ENCODE data around the gene INHBC. TPM values are rescaled to one million over a fixed set of nuclear protein-coding genes. Genes with fewer than 3 reads are reported as not detected.
"Not testable (repeated sequence)": the region's sequence is repeated elsewhere in the genome, so short reads cannot be mapped to it uniquely, and the experiment has no call there.

The INHBC gene
- total and polyA plus RNA-seq, 2 donors (not counting 1 experiment from before 2014, with no cell fraction given) = 0.17 to 0.31 TPM

DNA sequence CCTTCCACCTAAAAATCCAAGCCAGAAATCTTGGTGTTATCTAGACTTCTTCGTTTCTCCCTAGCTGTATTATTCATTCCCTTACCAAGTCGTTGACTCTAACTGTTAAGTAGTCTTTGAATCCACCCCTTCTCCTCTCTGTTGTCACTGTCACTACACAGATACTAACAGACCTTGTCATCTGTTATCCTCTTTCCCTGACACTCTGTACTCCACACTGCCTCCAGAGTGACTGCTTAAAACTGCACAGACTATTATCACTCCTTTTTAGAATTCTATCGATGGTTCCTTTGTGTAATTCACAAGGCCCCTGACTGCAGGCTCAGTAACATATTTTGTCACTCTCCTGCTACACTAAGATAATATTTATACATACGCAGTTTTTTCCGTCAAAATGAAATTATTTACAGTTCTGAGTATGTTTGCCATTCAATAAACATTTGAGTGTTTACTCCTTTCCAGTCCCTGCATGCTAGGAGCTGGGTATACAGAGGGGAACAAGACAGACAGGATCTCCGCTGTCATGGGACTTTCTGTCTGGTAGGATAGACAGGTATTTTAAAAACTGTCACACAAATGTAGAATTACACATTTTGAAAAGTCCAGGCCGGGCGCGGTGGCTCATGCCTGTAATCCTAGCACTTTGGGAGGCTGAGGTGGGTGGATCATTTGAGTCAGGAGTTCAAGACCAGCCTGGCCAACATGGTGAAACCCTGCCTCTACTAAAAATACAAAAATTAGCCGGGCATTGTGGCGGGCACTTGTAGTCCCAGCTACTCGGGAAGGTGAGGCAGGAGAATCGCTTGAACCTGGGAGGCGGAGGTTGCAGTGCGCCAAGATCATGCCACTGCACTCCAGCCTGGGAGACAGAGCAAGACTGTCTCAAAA is 57.1 kb downstream of the INHBC start:
- ChIA-PET POLR2A (no interaction called here), CTCF (interaction anchor here (2.0 kb wide), 1 partner anchor 16 kb away, joined by 6 read pairs; no protein-coding TSS in a partner anchor)
- peaks cover 5 to 38% of the 10 kb centered on the region in 2 experiments for H3K36me3 ChIP-seq (replicated peaks in 1 of 2; ENCODE audit: control extremely low read depth in 1 of 2, control insufficient read depth in 1 of 2, extremely low read depth in 1 of 2, insufficient read depth in 2 of 2, low read length in 1 of 2)
- DNase-seq (no peak), ATAC-seq (ENCODE audit: low read depth) (no peak)
- no peak overlapping the region for H3K27ac ChIP-seq (ENCODE audit: low read length in 2 of 2)
- H2AFZ ChIP-seq (ENCODE audit: insufficient read depth, low read depth, low read length, poor library complexity, severe bottlenecking) = no peak overlapping the region
- H3K27me3 ChIP-seq (replicated peaks in 1 of 4; ENCODE audit: control extremely low read depth in 1 of 4, control insufficient read depth in 3 of 4, insufficient read depth in 4 of 4, low read length in 3 of 4) = no peaks in the 10 kb centered on the region
- Mint-ChIP-seq H3K27me3 (no peaks in the 10 kb centered on the region), H3K27ac (no peak overlapping the region), H3K4me1 (peaks cover 25% of the 10 kb centered on the region), H3K9me3 (ENCODE audit: insufficient read depth) (no peaks in the 10 kb centered on the region), H3K4me3 (no peak overlapping the region)
- H3K4me2 ChIP-seq (replicated peaks; ENCODE audit: low read depth, low read length, poor library complexity, severe bottlenecking) = no peak overlapping the region
- no peak overlapping the region for H3K9ac ChIP-seq (ENCODE audit: low read length)
- intact Hi-C loops (cut with micrococcal nuclease) = no loop called here
- no peak for TF ChIP-seq EZH2 (IDR thresholded peaks at IDR 0.05; ENCODE audit: borderline replicate concordance, insufficient read depth, low read depth, low read length, poor library complexity, severe bottlenecking)
- TF ChIP-seq, protein P1, sequence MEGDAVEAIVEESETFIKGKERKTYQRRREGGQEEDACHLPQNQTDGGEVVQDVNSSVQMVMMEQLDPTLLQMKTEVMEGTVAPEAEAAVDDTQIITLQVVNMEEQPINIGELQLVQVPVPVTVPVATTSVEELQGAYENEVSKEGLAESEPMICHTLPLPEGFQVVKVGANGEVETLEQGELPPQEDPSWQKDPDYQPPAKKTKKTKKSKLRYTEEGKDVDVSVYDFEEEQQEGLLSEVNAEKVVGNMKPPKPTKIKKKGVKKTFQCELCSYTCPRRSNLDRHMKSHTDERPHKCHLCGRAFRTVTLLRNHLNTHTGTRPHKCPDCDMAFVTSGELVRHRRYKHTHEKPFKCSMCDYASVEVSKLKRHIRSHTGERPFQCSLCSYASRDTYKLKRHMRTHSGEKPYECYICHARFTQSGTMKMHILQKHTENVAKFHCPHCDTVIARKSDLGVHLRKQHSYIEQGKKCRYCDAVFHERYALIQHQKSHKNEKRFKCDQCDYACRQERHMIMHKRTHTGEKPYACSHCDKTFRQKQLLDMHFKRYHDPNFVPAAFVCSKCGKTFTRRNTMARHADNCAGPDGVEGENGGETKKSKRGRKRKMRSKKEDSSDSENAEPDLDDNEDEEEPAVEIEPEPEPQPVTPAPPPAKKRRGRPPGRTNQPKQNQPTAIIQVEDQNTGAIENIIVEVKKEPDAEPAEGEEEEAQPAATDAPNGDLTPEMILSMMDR (IDR thresholded peaks at IDR 0.05) = peak; percentile 37
- 97% methylated on average over 8 of the region's 15 CpGs for WGBS (ENCODE audit: insufficient coverage)
- no peak overlapping the region for H3K4me3 ChIP-seq (ENCODE audit: control extremely low read depth in 1 of 5, extremely low read depth in 1 of 5, insufficient read depth in 1 of 5, low read depth in 2 of 5, low read length in 4 of 5)
- H4K20me1 ChIP-seq (ENCODE audit: control insufficient read depth, insufficient read depth, low read length, poor library complexity, severe bottlenecking) = peaks cover 5% of the 10 kb centered on the region
- H3K79me2 ChIP-seq (ENCODE audit: control insufficient read depth, insufficient read depth, low read length) = peaks cover 38% of the 10 kb centered on the region
- H3K4me1 ChIP-seq (ENCODE audit: control insufficient read depth in 2 of 2, insufficient read depth in 2 of 2, low read length in 2 of 2) = peaks cover 15 to 20% of the 10 kb centered on the region in 2 donors
- no peaks in the 10 kb centered on the region for H3K9me3 ChIP-seq (ENCODE audit: control extremely low read depth in 1 of 3, control insufficient read depth in 2 of 3, insufficient read depth in 1 of 3, low read length in 2 of 3)

DNA sequence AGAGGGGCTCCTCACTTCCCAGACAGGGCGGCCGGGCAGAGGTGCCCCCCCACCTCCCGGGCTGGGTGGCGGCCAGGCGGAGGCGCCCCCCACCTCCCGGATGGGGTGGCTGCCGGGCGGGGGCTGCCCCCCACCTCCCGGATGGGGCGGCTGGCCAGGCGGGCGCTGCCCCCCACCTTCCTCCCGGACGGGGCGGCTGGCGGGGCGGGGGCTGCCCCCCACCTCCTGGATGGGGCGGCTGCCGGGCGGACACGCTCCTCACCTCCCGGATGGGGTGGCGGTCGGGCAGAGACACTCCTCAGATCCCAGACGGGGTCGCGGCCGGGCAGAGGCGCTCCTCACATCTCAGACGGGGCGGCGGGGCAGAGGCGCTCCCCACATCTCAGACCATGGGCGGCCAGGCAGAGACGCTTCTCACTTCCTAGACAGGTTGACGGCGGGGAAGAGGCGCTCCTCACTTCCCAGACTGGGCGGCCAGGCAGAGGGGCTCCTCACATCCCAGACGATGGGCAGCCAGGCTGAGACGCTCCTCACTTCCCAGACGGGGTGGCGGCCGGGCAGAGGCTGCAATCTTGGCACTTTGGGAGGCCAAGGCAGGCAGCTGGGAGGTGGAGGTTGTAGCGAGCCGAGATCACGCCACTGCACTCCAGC is 60.6 kb downstream of the INHBC start:
- H3K79me2 ChIP-seq (ENCODE audit: control insufficient read depth, insufficient read depth, low read length) = peaks cover 27% of the 10 kb centered on the region
- CTCF ChIA-PET; intact Hi-C loops (cut with micrococcal nuclease); H3K27me3 Mint-ChIP-seq; H3K27ac Mint-ChIP-seq; DNase-seq; H3K4me3 Mint-ChIP-seq; POLR2A ChIA-PET; H3K9me3 Mint-ChIP-seq (ENCODE audit: insufficient read depth); H3K9ac ChIP-seq (ENCODE audit: low read length); H3K27ac ChIP-seq (ENCODE audit: low read length in 2 of 2); H2AFZ ChIP-seq (ENCODE audit: insufficient read depth, low read depth, low read length, poor library complexity, severe bottlenecking); H3K4me3 ChIP-seq (ENCODE audit: control extremely low read depth in 1 of 5, extremely low read depth in 1 of 5, insufficient read depth in 1 of 5, low read depth in 2 of 5, low read length in 4 of 5); ATAC-seq (ENCODE audit: low read depth); H3K27me3 ChIP-seq (replicated peaks in 1 of 4; ENCODE audit: control extremely low read depth in 1 of 4, control insufficient read depth in 3 of 4, insufficient read depth in 4 of 4, low read length in 3 of 4); H4K20me1 ChIP-seq (ENCODE audit: control insufficient read depth, insufficient read depth, low read length, poor library complexity, severe bottlenecking); H3K9me3 ChIP-seq (ENCODE audit: control extremely low read depth in 1 of 3, control insufficient read depth in 2 of 3, insufficient read depth in 1 of 3, low read length in 2 of 3); H3K4me2 ChIP-seq (replicated peaks; ENCODE audit: low read depth, low read length, poor library complexity, severe bottlenecking); H3K4me1 ChIP-seq (ENCODE audit: control insufficient read depth in 2 of 2, insufficient read depth in 2 of 2, low read length in 2 of 2): not testable (repeated sequence)
- peaks cover 11% of the 10 kb centered on the region for H3K4me1 Mint-ChIP-seq
- peaks cover 5 to 50% of the 10 kb centered on the region in 2 experiments for H3K36me3 ChIP-seq (replicated peaks in 1 of 2; ENCODE audit: control extremely low read depth in 1 of 2, control insufficient read depth in 1 of 2, extremely low read depth in 1 of 2, insufficient read depth in 2 of 2, low read length in 1 of 2)
- 96% methylated on average over 32 of the region's 48 CpGs for WGBS (ENCODE audit: insufficient coverage)

Measured in B cell (primary cell).